Muscle layer of colon (tissue), 2 donors: Measurements from ENCODE around the gene LRRC56.
A peak's percentile ranks its signal among the peaks of the same experiment; 100 is the strongest.

Experiments
- H3K27ac ChIP-seq: one replicate; pipeline ENCODE4 v1.7.0; 2013; ENCODE audit warnings: low read depth, mild to moderate bottlenecking, low read length, moderate library complexity
- H3K27me3 ChIP-seq, 2 donors: one replicate each; pipeline ENCODE4 v1.7.0; 2013; ENCODE audit warnings: low read length in 2 of 2, mild to moderate bottlenecking in 2 of 2; ENCODE audit not compliant: insufficient read depth in 2 of 2, control insufficient read depth in 1 of 2
- H3K36me3 ChIP-seq: one replicate; pipeline ENCODE4 v1.7.0; 2013; ENCODE audit warnings: mild to moderate bottlenecking, low read length; ENCODE audit not compliant: insufficient read depth
- H3K4me1 ChIP-seq: one replicate; pipeline ENCODE4 v1.7.0; 2013; ENCODE audit warnings: mild to moderate bottlenecking, low read length; ENCODE audit not compliant: insufficient read depth
- H3K4me3 ChIP-seq, 2 donors: one replicate each; pipeline ENCODE4 v1.7.0; 2013; ENCODE audit warnings: low read length in 2 of 2, low read depth in 1 of 2, mild to moderate bottlenecking in 1 of 2, moderate library complexity in 1 of 2
- H3K9ac ChIP-seq: one replicate; pipeline ENCODE4 v1.7.0; 2013; ENCODE audit warnings: low read length
- H3K9me3 ChIP-seq: one replicate; pipeline ENCODE4 v1.7.0; 2013; ENCODE audit warnings: mild to moderate bottlenecking, low read length
- donor health status: abdominal sarcoma.
- donor health status: Adenocarcinoma of cecum.

The LRRC56 gene

DNA sequence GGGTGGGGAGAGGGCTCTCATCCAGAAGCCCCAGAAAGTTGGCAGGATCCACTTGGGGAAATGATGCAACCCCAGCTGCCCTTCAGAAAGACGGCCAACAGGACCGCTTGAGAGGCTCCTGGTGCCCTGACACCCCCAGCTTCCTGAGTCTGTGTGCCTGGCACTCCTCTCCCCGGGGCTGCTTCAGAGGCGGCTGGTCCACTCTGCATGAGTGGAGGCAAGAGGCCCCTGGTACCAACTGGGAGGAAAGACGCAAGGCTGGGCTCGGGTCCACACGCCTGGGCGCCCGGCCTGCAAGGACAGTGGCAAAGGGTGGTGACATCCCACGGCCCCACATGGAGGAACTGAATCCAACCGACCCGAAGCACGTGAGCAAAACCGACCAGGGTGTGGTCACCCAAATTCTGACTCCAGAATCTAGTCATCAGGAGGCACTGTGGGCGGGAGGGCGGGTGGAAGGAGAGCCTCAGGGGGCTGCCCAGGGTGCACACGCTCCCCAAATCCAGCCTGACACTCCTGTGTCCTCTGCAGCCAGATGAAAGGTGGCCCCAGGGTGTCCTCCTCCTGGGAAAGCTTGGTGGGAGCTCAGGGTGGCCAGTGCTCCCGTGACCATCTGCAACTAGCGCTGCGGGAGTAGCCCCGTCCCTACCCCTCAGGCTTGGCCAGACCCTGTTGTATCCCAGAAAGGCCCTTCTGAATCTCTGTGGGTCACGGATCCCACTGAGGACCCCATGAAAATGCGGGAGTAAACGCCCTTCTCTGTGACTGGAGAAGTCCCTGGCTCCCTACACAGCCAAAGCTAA lies 33.9 kb upstream of the LRRC56 start:
- Histone ChIP-seq H3K4me3 (peak overlapping the region; percentile 69 to 96), H3K4me1 (peaks cover 26% of the 10 kb centered on the region), H3K9me3 (no peaks in the 10 kb centered on the region), H3K27me3 (no peaks in the 10 kb centered on the region), H3K9ac (peak overlapping the region; percentile 38), H3K27ac (peak overlapping the region; percentile 70), H3K36me3 (peaks cover 31% of the 10 kb centered on the region)

DNA sequence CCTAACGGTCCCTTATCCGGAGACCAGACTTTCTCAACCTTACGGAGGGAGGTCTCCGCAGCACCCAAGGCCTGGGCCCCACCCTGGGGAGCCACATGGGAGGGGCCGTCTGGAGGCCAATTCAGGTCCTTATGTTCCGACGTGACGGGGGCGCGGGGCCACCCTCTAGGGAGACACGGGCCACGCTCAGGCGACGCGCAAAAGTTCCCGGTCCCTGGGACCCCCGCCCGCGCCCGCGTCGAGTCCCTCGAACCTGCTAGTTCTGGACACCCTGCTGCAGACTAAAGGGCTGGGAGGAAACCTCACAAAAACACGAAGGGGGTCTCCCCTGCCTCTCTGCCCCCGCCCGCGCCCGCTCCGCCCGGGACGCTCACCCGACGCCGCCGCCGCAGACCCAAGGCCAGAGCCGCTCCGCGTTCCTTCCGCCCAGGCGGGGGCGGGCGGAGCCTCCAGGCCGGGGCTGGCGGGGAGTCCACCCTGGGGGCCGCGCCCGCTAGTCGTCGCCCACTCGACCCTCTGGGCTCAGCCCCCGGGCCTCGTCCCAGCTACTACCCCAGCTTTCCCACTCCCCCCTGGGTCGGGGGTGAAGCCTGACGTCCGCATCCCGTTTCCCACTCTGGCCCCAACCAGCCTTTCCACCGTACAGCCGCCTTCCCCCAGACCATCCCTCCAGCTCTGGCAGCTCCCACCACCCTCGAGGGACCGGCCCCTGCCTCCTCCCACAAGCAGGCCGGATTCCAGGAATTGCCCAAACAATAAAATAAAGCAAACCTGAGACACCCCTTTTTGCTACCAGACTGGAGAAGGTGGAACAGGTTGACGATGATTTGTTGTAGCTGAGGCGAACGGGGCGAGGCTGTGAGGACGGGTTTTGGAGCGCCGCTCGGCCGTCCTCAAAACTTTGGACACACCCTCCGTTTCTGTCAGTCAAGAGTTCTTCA lies 33.0 kb upstream of the LRRC56 start:
- Histone ChIP-seq H3K9ac (peak overlapping the region; percentile 38), H3K27ac (peak overlapping the region; percentile 70), H3K36me3 (peaks cover 22% of the 10 kb centered on the region), H3K4me3 (peak overlapping the region; percentile 69 to 96), H3K9me3 (no peaks in the 10 kb centered on the region), H3K27me3 (no peaks in the 10 kb centered on the region), H3K4me1 (peaks cover 26% of the 10 kb centered on the region)

DNA sequence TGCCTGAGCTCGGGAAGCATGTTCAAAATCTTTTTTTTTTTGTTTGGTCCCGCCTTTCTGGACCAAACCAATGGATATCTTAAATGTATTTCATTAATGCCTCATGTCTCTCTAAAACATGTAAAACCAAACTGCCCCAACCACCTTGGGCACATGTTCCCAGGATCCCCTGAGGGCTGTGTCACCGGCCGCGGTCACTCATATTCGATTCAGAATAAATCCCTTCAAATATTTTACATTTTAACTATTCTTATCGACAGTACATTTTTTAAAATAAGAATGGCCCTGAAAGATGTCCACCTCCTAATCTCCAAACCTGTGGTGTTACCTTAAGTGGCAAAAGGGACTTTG lies 32.4 kb upstream of the LRRC56 start:
- Histone ChIP-seq H3K9me3 (no peaks in the 10 kb centered on the region), H3K9ac (no peak overlapping the region), H3K4me3 (peak overlapping the region; percentile 69 to 96), H3K27me3 (no peaks in the 10 kb centered on the region), H3K36me3 (peaks cover 16% of the 10 kb centered on the region), H3K4me1 (peaks cover 26% of the 10 kb centered on the region), H3K27ac (peak overlapping the region; percentile 70)

DNA sequence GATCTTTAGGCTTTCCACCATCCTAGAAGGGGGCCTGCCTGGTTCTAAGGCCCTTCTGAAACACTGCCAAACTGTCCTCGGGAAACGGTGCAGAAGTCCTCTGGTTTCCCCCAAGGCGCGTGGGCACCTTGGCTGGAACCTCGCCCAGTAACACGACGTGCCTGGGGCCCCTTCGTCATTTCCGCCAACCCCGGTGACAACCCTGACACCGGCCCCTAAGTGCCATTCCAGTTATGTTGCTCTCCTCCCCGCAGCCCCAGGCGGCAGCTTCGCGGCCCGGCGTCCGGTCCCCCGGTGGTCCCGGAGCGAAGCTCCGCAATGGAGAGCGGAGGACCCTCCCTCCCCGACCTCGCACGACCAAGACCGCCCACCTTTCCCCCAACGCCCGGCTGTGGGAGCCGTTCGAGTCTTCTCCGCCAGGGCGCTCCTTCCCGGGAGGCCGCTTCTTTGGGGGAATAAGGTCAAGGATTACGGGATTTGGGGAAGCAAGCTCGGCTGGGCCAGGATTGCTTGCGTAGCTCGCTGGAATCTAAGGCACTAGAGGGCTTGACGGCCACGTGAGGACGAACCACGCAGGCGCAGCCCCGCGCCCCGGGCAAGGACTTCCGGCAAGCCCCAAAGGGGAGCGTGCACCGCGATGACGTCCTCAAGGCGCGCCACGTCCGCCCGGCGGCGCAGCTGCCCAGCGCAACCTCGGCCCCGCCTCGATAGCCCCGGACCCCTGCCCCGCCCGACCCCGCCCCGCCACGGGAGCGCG lies 30.9 kb upstream of the LRRC56 start:
- H3K9ac ChIP-seq, result peak overlapping the region; percentile 84
- H3K36me3 ChIP-seq, result peaks cover 1% of the 10 kb centered on the region
- peak overlapping the region; percentile 86 to 96 for H3K4me3 ChIP-seq
- H3K9me3 ChIP-seq, result no peaks in the 10 kb centered on the region
- H3K4me1 ChIP-seq, result peaks cover 26% of the 10 kb centered on the region
- no peaks in the 10 kb centered on the region for H3K27me3 ChIP-seq
- peak overlapping the region; percentile 100 for H3K27ac ChIP-seq

DNA sequence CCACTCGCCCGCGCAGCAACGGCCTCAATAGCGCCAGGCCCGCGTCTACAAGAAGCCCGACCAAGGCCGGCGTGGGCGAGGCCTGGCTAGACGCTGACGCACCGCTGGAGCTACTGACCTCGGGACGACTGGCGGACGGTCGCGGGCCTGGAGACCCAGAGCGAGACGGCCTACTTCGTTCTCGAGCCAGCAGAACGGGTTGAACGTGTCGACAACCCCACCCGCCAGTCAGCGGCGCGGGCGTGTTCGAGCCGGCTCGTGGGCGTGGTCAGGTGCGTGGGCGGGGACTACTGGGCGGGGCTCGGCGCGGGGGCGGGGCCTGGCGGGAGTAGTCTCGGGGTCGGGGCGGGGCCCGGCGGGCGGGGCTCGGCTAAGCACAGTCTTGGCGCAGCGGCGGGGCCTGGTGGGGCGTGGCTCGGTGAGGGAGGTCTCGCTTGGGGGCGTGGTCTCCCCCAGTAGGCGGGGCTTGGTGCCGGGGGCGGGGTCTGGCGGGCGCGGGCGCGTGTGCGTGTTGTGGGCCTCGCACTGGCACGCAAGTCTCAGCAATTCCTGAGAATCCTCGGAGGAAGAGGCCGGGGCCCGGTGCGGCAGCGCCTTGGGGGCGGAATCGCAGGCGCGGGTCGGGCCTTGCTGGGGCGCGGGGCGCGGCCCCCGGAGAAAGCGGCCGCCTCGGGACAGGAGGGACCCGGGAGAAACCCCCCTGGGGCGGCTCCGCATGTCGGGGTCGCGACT lies 30.2 kb upstream of the LRRC56 start, which contains the start of gene RNH1:
Gene RNH1, minus strand, starts transcription at position 248 of the 732 bp plus-strand sequence. CDS start 5,080 bp downstream, outside the sequence.
- peak within 1 kb of the TSS; percentile 100 for H3K27ac ChIP-seq
- H3K9me3 ChIP-seq, result no peaks in the 10 kb centered on the region
- H3K9ac ChIP-seq, result peak within 1 kb of the TSS; percentile 84
- H3K27me3 ChIP-seq, result no peaks in the 10 kb centered on the region
- no peaks in the 10 kb centered on the region for H3K36me3 ChIP-seq
- peaks cover 26% of the 10 kb centered on the region for H3K4me1 ChIP-seq
- peak within 1 kb of the TSS; percentile 86 to 96 for H3K4me3 ChIP-seq

DNA sequence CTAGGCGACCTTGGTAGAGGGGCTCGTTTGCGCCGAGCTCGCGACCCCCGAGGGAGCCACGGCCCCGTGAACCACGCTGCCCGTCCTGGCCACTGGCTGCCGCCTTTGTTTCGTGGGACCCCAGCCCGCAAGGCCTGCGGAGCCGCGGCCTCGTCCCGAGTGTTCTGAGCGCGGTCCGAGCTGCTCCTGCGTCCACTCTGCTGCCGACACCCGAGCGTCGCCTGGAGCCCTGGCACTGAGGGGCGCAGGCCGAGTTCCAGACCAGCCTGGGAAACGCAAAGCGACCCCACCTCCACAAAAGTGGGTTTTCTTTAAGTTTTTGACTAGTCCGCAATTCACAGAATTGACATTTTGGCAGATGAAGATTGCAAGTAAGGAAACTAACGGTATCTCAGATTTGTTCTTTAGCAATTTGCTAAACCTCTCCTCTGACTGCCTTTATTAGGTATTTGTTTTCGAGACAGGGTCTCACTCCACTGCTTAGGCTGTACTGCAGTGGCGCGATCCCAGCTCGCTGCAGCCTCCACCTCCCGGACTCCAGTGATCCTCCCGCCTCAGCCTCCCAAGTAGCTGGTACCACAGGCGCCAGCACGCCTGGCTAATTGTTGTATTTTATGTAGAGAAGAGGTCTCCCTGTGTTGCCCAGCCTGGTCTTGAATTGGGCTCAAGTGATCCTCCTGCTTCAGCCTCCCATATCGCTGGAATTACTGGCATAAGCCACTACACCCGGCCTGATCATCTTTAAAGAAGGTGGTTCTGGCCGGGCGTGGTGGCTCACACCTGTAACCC lies 29.4 kb upstream of the LRRC56 start:
- Histone ChIP-seq H3K27me3 (no peaks in the 10 kb centered on the region), H3K36me3 (no peaks in the 10 kb centered on the region), H3K9me3 (no peaks in the 10 kb centered on the region), H3K4me1 (peaks cover 26% of the 10 kb centered on the region), H3K27ac (peak overlapping the region; percentile 76), H3K9ac (peak overlapping the region; percentile 49), H3K4me3 (peak overlapping the region; percentile 25 to 53)

DNA sequence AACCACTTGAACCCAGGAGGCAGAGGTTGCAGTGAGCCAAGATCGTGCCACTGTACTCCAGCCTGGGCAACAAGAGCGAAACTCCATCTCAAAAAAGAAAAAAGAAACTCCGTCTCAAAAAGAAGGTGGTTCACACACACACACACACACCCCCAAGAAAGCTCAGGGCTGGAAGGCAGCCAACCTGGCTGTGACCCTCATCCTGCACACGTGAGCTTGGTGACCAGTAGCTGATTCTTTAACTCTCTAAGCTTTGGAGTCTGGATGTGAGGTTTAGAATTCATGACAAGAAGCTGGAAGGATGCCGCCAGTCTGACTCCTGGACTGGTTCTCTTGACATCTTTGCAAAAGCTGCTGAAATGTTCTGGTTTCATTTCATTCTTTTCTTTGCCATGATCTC lies 28.4 kb upstream of the LRRC56 start:
- H3K27me3 ChIP-seq, result no peaks in the 10 kb centered on the region
- H3K36me3 ChIP-seq, result no peaks in the 10 kb centered on the region

DNA sequence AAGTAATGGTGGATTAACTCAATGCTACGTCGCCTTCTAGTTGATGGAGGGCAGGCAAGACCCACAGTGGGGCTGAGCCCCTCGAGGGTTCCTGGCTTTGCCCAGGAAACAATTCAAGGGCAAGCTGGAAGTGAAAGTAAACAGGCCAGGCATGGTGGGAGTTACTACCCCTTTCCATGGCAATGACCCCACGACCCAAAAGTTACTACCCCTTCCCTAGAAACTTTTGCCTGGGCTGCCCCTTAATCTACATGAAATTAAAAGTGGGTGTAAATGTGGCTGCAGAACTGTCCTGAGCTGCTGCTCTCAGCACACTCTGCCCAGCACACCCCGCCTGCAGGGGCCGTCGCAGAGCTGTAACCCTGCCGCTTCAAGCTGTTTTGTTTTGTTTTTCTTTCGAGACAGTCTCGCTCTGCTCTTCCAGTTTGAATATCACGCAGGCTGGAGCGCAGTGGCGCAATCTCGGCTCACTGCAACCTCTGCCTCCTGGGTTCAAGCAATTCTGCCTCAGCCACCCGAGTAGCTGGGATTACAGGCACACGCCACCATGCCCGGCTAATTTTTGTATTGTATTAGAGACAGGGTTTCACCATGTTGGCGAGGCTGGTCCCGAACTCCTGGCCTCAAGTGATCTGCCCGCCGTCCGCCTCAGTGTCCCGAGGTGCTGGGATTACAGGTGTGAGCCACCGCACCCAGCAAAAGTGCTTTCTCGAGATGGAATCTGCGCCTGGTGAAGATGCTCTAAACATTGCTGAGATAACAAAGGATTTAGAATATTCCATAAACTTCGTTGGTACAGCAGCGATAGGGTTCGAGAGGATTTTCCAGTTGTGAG lies 24.3 kb upstream of the LRRC56 start:
- Histone ChIP-seq H3K27me3 (no peaks in the 10 kb centered on the region), H3K27ac (no peak overlapping the region), H3K36me3 (no peaks in the 10 kb centered on the region), H3K9me3 (no peaks in the 10 kb centered on the region), H3K4me3 (no peak overlapping the region), H3K4me1 (peaks cover 2% of the 10 kb centered on the region), H3K9ac (no peak overlapping the region)

More for the DNA sequence above, 28.4 kb upstream of the LRRC56 start:
- H3K4me3 ChIP-seq, result no peak overlapping the region
- H3K27ac ChIP-seq, result no peak overlapping the region
- no peaks in the 10 kb centered on the region for H3K9me3 ChIP-seq
- H3K9ac ChIP-seq, result no peak overlapping the region
- peaks cover 22% of the 10 kb centered on the region for H3K4me1 ChIP-seq

DNA sequence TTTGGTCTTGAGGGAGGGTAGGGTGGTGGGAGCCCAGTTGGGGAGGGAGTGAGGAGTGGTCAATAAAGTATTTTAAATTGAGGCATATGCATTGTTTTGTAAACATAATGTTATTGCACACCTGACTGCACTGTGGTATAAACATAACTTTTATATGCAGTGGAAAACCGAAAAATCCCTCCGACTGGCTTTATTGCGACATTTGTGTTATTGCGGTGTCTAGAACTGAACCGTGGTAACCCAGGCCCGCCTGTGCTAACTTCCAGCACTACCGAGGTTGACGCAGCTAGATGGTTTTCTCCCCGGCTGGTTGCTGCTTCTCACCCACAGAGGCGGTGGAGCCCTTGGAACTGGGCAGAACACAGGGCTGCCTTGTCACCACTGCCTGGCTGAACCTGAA lies 22.7 kb upstream of the LRRC56 start:
- no peak overlapping the region for H3K9ac ChIP-seq
- no peak overlapping the region for H3K27ac ChIP-seq

More for the DNA sequence above, 22.7 kb upstream of the LRRC56 start:
- no peak overlapping the region for H3K4me3 ChIP-seq
- H3K9me3 ChIP-seq, result no peaks in the 10 kb centered on the region
- H3K36me3 ChIP-seq, result no peaks in the 10 kb centered on the region
- H3K27me3 ChIP-seq, result no peaks in the 10 kb centered on the region
- no peaks in the 10 kb centered on the region for H3K4me1 ChIP-seq
